Naive thymus-derived CD4-positive, alpha-beta T cell (primary cell): ENCODE results near the gene SRRM4. TPM values are rescaled to one million over a fixed set of nuclear protein-coding genes. Genes with fewer than 3 reads are reported as not detected.

Experiments used
- ATAC-seq: fragments of 150-1000 bp; cut with Tn5 transposase; 2 replicates; pipeline ENCODE4 v1.10.0; 2021; ENCODE audit warnings: mild to moderate bottlenecking, moderate library complexity
- CTCF ChIA-PET: fragments of 350-600 bp; sonication (Branson Sonifier 250); formaldehyde crosslinking; loops from one replicate; lab custom pipeline; 2021; ENCODE audit warnings: antibody characterized with exemption; lab: Charles Lee
- POLR2A ChIA-PET: fragments of 350-600 bp; sonication (Branson Sonifier 250); formaldehyde crosslinking; loops from one replicate; lab custom pipeline; 2021; ENCODE audit warnings: antibody characterized with exemption, inconsistent platforms; lab: Charles Lee
- DNase-seq, 9 donors: peaks; one replicate each; pipeline versions ENCODE4 v3.0.0 to v3.0.0-alpha.2; 2020 to 2022; ENCODE audit warnings: mixed read lengths in 1 of 9
- H3K27ac ChIP-seq: one replicate; pipeline ENCODE4 v1.7.0; 2013; ENCODE audit warnings: mild to moderate bottlenecking, low read depth, low read length, moderate library complexity
- H3K27me3 ChIP-seq, 2 donors: one replicate each; pipeline ENCODE4 v1.7.0; 2013; ENCODE audit warnings: low read length in 2 of 2, mild to moderate bottlenecking in 2 of 2, moderate library complexity in 2 of 2; ENCODE audit not compliant: control insufficient read depth in 2 of 2, insufficient read depth in 2 of 2
- H3K36me3 ChIP-seq, 3 experiments: 1 replicate in 2 of 3; 2 replicates in 1 of 3; pipeline ENCODE4 v1.7.0; 2013; ENCODE audit warnings: low read length in 3 of 3, mild to moderate bottlenecking in 3 of 3, moderate library complexity in 1 of 3; ENCODE audit not compliant: insufficient read depth in 3 of 3, control insufficient read depth in 2 of 3
- H3K4me1 ChIP-seq, 2 donors: one replicate each; pipeline ENCODE4 v1.7.0; 2013; ENCODE audit warnings: low read length in 2 of 2, mild to moderate bottlenecking in 2 of 2, moderate library complexity in 1 of 2; ENCODE audit not compliant: control insufficient read depth in 2 of 2, insufficient read depth in 2 of 2
- H3K4me3 ChIP-seq: 2 replicates; pipeline ENCODE4 v1.7.0; 2013; ENCODE audit warnings: mild to moderate bottlenecking, low read length
- H3K9me3 ChIP-seq, 3 experiments: 1 replicate in 2 of 3; 2 replicates in 1 of 3; pipeline ENCODE4 v1.7.0; 2013; ENCODE audit warnings: low read length in 3 of 3; ENCODE audit not compliant: control insufficient read depth in 2 of 3
- H3K27ac Mint-ChIP-seq, 9 donors: one replicate each; pipeline ENCODE4 v1.8.0; 2020 to 2022; ENCODE audit warnings: mixed read lengths in 9 of 9, mild to moderate bottlenecking in 8 of 9, moderate library complexity in 5 of 9, inconsistent platforms in 2 of 9
- H3K27me3 Mint-ChIP-seq, 5 donors: one replicate each; pipeline ENCODE4 v1.8.0; 2021 to 2022; ENCODE audit warnings: mixed read lengths in 5 of 5, mild to moderate bottlenecking in 1 of 5
- H3K36me3 Mint-ChIP-seq, 5 donors: one replicate each; pipeline ENCODE4 v1.8.0; 2020 to 2022; ENCODE audit warnings: mixed read lengths in 5 of 5, mild to moderate bottlenecking in 3 of 5, inconsistent platforms in 1 of 5
- H3K4me1 Mint-ChIP-seq, 7 donors: one replicate each; pipeline ENCODE4 v1.8.0; 2020 to 2022; ENCODE audit warnings: mixed read lengths in 7 of 7, mild to moderate bottlenecking in 3 of 7, inconsistent platforms in 1 of 7
- H3K4me3 Mint-ChIP-seq, 10 donors: one replicate each; pipeline ENCODE4 v1.8.0; 2020 to 2022; ENCODE audit warnings: mild to moderate bottlenecking in 10 of 10, mixed read lengths in 10 of 10, moderate library complexity in 6 of 10, inconsistent platforms in 2 of 10
- H3K9me3 Mint-ChIP-seq, 11 donors: one replicate each; pipeline ENCODE4 v1.8.0; 2020 to 2022; ENCODE audit warnings: mixed read lengths in 11 of 11, mild to moderate bottlenecking in 4 of 11, inconsistent platforms in 1 of 11, moderate library complexity in 1 of 11
- intact Hi-C, 2 donors: fragments of 100-400 bp; cut with micrococcal nuclease; formaldehyde crosslinking; loops; one replicate each; pipeline ENCODE4 v1.15.1; 2023
- polyA plus RNA-seq, 2 donors: library from polyadenylated mRNA; unstranded; fragments of 300-500 nt; fragmentation: Illumina TruSeq; gene quantifications; one replicate each; pipeline ENCODE4 v1.2.3, GENCODE V29; 2021
- total RNA-seq, 6 experiments: library from RNA in 5 of 6; stranded (reverse) in 5 of 6; gene quantifications; 1 replicate in 5 of 6; 2 replicates in 1 of 6; pipeline ENCODE4 v1.2.3 and lab custom pipeline; 2021 to 2026

Gene SRRM4
- total and polyA plus RNA-seq, 7 experiments from 2014 or later, result not detected

DNA sequence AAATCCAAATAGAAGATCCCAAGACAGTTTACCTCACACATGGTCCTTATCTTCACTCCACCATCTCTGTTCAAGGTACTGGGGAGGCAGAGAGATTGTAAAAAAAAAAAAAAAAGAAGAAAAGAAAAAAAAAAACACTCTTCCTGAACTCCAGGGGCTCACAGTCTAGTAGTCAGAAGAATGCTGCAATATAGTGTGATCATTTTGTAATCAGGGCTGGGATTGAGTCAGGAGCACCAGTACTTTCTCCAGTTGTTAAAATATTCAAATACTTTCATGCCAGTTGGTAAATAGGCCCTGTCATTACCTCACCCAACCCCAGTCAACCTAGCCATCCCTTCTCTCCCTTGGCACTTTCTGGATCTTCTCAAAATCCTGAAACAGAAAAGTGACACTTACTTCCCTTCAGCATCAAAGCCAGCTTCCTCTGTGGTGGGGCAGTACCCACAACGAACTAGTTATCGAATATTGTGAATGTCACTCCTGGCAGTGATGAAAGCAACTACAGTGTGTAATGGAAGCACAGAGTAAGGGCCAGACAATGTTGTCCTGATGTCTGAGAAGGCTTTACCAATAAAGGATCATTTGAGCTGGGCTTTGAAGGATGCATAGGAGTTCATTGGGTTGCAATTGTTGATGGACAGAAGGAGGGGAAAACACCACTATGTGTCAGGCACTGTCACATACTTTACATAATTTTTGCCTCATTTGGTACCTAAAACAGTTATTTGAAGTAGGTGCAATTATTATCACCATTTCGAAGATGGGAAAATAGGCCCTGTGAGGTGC lies 153.1 kb downstream of the SRRM4 start:
- H3K4me3 ChIP-seq, result no peak overlapping the region
- DNase-seq (no peak), ATAC-seq (no peak)
- Mint-ChIP-seq H3K27me3 (peaks cover 0 to 7% (median 0%) of the 10 kb centered on the region in 5 donors), H3K9me3 (peaks cover 5 to 48% (median 8%) of the 10 kb centered on the region in 11 donors), H3K27ac (no peak overlapping the region), H3K4me3 (no peak overlapping the region), H3K36me3 (peaks cover 0 to 4% (median 0%) of the 10 kb centered on the region in 5 donors), H3K4me1 (no peaks in the 10 kb centered on the region)
- peaks cover 0 to 13% (median 0%) of the 10 kb centered on the region in 3 experiments for H3K9me3 ChIP-seq
- intact Hi-C loops, result no loop called here
- ChIA-PET CTCF (no interaction called here), POLR2A (no interaction called here)
- no peaks in the 10 kb centered on the region for H3K27me3 ChIP-seq
- no peak overlapping the region for H3K27ac ChIP-seq
- no peaks in the 10 kb centered on the region for H3K36me3 ChIP-seq
- H3K4me1 ChIP-seq, result no peaks in the 10 kb centered on the region

- Histone ChIP-seq H3K4me3 (no peak overlapping the region), H3K9me3 (peaks cover 0 to 6% (median 0%) of the 10 kb centered on the region in 3 experiments), H3K36me3 (no peaks in the 10 kb centered on the region), H3K27me3 (no peaks in the 10 kb centered on the region), H3K27ac (no peak overlapping the region), H3K4me1 (no peaks in the 10 kb centered on the region)
- H3K27me3 Mint-ChIP-seq, result peaks cover 0 to 8% (median 0%) of the 10 kb centered on the region in 5 donors
- ChIA-PET CTCF (no interaction called here), POLR2A (no interaction called here)
- intact Hi-C loops, result no loop called here
- H3K27ac Mint-ChIP-seq, result no peak overlapping the region
- no peak overlapping the region for H3K4me3 Mint-ChIP-seq
- DNase-seq (no peak), ATAC-seq (no peak)
- H3K36me3 Mint-ChIP-seq, result no peaks in the 10 kb centered on the region
- peaks cover 0 to 39% (median 4%) of the 10 kb centered on the region in 11 donors for H3K9me3 Mint-ChIP-seq
- no peaks in the 10 kb centered on the region for H3K4me1 Mint-ChIP-seq
Observed at GRCh38 chr12:119136811-119137410, 155.6 kb downstream of the SRRM4 start.

DNA sequence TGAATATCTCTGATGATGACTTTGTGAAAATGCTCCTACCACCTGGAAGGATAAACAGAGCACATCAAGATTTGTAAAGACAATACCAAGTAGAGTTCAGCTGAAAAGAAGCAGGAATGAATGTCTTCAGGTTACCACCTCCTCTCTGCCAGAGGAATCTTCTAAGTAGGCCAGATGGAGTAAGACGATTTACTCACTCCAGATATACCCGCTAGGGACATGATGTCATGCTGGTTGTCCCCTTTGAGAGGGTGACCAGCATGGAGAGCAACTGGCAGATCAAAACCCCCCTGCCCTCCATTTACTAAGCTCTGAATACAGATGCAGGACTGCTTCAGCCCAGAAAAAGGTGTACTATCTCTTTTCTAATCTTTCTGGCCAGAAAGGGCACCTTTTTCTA lies 158.1 kb downstream of the SRRM4 start:
- no peak overlapping the region for H3K4me3 ChIP-seq
- Mint-ChIP-seq H3K4me3 (no peak overlapping the region), H3K36me3 (no peaks in the 10 kb centered on the region), H3K4me1 (no peaks in the 10 kb centered on the region), H3K27ac (no peak overlapping the region), H3K9me3 (peaks cover 0 to 22% (median 0%) of the 10 kb centered on the region in 11 donors), H3K27me3 (peaks cover 0 to 15% (median 14%) of the 10 kb centered on the region in 5 donors)
- DNase-seq (no peak), ATAC-seq (no peak)
- H3K4me1 ChIP-seq, result no peaks in the 10 kb centered on the region
- no peaks in the 10 kb centered on the region for H3K9me3 ChIP-seq
- H3K27ac ChIP-seq, result no peak overlapping the region
- H3K36me3 ChIP-seq, result no peaks in the 10 kb centered on the region
- POLR2A ChIA-PET, result no interaction called here
- no peaks in the 10 kb centered on the region for H3K27me3 ChIP-seq
- intact Hi-C loops, result no loop called here
- CTCF ChIA-PET, result no interaction called here

GRCh38 chr12:119145367-119145766 lies 164.0 kb downstream of the SRRM4 start:
- Mint-ChIP-seq H3K4me3 (no peak overlapping the region), H3K27ac (no peak overlapping the region), H3K9me3 (peaks cover 0 to 12% (median 5%) of the 10 kb centered on the region in 11 donors), H3K4me1 (no peaks in the 10 kb centered on the region), H3K27me3 (peaks cover 0 to 42% (median 27%) of the 10 kb centered on the region in 5 donors), H3K36me3 (peaks cover 0 to 3% (median 0%) of the 10 kb centered on the region in 5 donors)
- H3K9me3 ChIP-seq, result no peaks in the 10 kb centered on the region
- CTCF ChIA-PET, result no interaction called here
- ATAC-seq (no peak), DNase-seq (no peak)
- no peak overlapping the region for H3K27ac ChIP-seq
- no peaks in the 10 kb centered on the region for H3K27me3 ChIP-seq
- POLR2A ChIA-PET, result no interaction called here
- no peak overlapping the region for H3K4me3 ChIP-seq
- intact Hi-C loops, result no loop called here
- H3K36me3 ChIP-seq, result no peaks in the 10 kb centered on the region
- H3K4me1 ChIP-seq, result no peaks in the 10 kb centered on the region

- ATAC-seq, result no peak
Observed at GRCh38 chr12:119147847-119148448, 166.6 kb downstream of the SRRM4 start.

GRCh38 chr12:119149270-119149669 lies 167.9 kb downstream of the SRRM4 start:
- CTCF ChIA-PET, result no interaction called here
- DNase-seq (no peak), ATAC-seq (no peak)
- peaks cover 7 to 58% (median 45%) of the 10 kb centered on the region in 5 donors for H3K27me3 Mint-ChIP-seq
- H3K27ac ChIP-seq, result no peak overlapping the region
- POLR2A ChIA-PET, result no interaction called here
- peaks cover 0 to 8% (median 0%) of the 10 kb centered on the region in 7 donors for H3K4me1 Mint-ChIP-seq
- H3K4me3 ChIP-seq, result no peak overlapping the region
- no peak overlapping the region for H3K4me3 Mint-ChIP-seq
- H3K9me3 Mint-ChIP-seq, result peaks cover 7 to 32% (median 14%) of the 10 kb centered on the region in 11 donors
- H3K36me3 ChIP-seq, result no peaks in the 10 kb centered on the region
- H3K36me3 Mint-ChIP-seq, result peaks cover 0 to 5% (median 3%) of the 10 kb centered on the region in 5 donors
- H3K27ac Mint-ChIP-seq, result no peak overlapping the region
- H3K9me3 ChIP-seq, result peaks cover 0 to 8% (median 0%) of the 10 kb centered on the region in 3 experiments
- intact Hi-C loops, result no loop called here
- no peaks in the 10 kb centered on the region for H3K4me1 ChIP-seq
- peaks cover 0 to 6% of the 10 kb centered on the region in 2 donors for H3K27me3 ChIP-seq

More at GRCh38 chr12:119147847-119148448, 166.6 kb downstream of the SRRM4 start:
- H3K27me3 ChIP-seq, result peaks cover 0 to 2% of the 10 kb centered on the region in 2 donors
- peaks cover 0 to 59% (median 39%) of the 10 kb centered on the region in 5 donors for H3K27me3 Mint-ChIP-seq
- intact Hi-C loops, result no loop called here
- no peak for DNase-seq
- H3K9me3 ChIP-seq, result peaks cover 0 to 7% (median 0%) of the 10 kb centered on the region in 3 experiments
- H3K4me3 Mint-ChIP-seq, result no peak overlapping the region
- ChIA-PET CTCF (no interaction called here), POLR2A (no interaction called here)
- no peak overlapping the region for H3K27ac Mint-ChIP-seq
- peaks cover under 1 to 29% (median 11%) of the 10 kb centered on the region in 11 donors for H3K9me3 Mint-ChIP-seq
- no peaks in the 10 kb centered on the region for H3K36me3 ChIP-seq
- no peak overlapping the region for H3K27ac ChIP-seq
- H3K4me1 ChIP-seq, result no peaks in the 10 kb centered on the region
- H3K4me3 ChIP-seq, result no peak overlapping the region
- H3K4me1 Mint-ChIP-seq, result peaks cover 0 to 4% (median 0%) of the 10 kb centered on the region in 7 donors
- H3K36me3 Mint-ChIP-seq, result peaks cover 0 to 3% (median 0%) of the 10 kb centered on the region in 5 donors
